IPS-NIHi11 (cell line): ENCODE measurements around the gene SIRPD.
A peak's percentile ranks its signal among the peaks of the same experiment; 100 is the strongest.
"Not testable (repeated sequence)": the region's sequence is repeated elsewhere in the genome, so short reads cannot be mapped to it uniquely, and the experiment has no call there.

ENCODE experiments used
- DNase-seq: peaks from one replicate; pipeline ENCODE4 v3.0.0; 2012; ENCODE audit warnings: mixed read lengths, low spot score

The SIRPD gene

DNA sequence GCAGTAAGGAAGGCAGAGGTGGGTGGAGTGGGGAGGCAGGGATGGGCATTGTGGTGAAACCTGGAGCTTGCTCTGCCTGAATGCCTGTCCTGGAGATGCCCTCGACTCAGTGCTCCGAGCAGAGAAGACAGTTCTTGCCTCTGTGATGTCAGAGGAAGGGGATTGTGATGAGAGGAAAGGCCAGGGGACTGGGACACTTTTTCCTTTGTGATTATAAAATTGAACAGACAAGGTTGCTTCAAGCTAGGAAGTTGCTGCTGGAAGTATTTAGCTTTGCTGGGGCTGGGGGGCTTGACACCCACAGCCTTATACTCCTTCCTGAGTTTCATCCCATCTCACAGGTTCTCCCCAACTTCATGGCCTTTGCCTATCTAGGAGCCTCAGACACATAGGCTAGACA is at the start of gene SIRPD:
Gene SIRPD (minus strand): TSS at position 101 of the 400 bp plus-strand sequence. CDS start 52 bp downstream, at position 49.
- no peak for DNase-seq

DNA sequence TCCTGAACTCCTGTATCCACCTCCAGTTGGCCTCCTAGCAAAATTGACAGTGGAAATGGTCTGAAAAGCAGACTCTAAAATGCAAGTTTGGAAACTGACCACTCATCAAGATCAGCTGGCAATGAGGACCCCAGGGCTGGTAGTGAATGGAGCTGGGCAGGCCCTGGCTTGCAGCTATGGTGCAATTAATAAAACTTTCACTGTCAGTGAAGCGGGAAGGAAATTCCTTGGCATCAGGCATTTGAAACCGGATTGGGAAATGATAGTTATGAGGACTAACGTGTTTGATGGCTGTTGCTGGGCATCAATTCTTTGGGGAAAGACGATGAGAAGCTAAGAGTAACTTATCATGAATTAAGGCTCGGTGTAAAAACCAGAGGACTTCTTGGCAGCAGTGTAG is 43.2 kb upstream of the SIRPD start:
- DNase-seq, result no peak

DNA sequence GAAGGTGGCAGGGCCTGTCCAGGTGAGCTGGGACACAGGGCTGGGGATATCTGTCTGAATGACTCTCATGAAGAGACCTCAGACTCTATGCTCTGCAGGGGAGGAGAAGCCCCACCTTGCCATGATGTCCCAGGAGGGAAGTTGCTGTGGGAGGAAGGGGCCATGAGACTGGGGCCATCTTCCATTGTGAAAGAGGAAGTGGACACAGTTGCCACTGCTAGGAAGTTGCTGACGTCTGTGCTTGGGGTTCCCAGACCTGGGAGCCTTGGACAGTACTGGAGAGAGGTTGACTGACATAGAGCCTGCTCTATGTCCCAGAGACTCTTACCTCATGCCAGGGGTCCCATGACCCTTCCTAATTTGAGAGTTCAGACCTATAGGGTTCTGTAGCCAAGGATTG is 37.8 kb upstream of the SIRPD start:
- DNase-seq, result no peak

DNA sequence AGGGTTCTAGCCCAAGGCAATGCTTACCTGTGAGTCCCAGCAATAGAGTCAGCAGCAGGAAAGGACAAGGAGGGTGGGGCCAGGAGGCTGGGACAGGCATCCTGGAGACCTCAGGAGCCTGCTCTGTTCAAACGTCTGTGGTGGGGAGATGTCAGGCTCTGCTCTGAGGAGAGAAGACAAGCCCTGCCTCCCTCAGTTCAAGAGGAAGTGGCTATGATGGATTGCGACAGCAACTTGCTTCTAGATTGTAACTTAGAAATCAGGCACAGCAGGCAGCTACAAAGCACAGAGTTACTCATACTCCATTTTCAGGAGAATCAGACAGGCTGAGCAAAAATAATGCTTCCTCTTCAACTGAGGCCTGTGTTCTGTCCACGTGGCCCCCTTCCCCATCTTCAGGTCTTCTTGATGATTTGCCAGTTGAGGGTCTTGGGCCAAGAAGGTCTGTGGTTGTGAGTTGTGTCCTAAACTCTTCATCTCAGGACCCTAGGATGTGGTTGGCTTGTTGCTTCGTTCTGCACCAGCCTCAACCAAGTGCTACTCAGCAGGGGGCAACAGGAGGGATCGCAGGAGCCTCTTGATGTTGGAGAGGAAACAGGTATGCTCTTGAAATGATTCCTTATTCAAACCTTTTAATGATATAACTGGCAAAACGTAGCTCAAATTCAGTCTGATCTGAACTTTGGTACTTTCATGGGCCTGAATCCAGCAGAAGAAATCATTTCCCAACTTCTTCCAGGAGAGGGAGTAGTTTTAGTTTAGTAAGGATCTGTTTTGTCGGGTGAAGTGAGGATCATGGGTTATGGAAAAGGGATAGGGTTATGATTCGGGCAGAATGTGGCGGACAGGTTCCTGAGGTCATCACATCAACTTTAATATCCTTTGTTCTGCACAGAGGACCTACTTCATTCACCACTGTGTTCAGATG is 31.3 kb upstream of the SIRPD start:
- no peak for DNase-seq

DNA sequence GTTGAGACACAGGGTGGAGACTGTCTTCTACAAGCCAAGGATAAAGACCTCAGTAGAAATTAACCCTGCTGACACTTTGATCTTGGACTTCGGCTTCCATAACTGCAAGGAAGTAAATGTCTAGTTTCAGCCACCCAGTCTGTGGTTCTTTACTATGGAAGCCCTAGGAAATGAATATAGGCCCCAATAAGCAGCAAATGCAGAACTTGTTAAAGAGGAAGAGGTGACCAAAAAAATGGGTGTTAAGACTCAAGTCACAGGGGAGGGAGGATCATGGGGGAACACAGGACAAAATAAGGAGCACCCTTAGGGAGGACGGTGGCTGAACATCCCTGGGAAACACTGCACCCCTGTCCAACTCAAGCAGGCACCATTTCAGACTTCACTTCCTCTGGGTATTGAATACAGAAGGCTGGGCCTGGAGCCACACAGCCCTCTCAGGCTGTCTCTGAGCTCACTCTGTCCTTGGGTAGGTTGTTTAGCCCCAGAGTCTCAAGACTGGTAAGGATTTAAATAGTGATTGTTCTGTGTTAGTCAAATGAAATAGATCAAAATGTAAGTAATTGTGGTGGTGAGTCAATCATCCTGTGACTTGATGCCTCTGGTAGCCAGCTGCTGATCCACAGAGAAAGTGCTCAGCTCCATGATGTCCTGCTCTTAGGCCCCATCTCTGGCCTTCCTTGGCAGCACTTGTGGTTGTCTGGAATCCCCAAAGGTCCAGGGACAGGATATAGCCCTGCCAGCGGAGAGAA is 30.5 kb upstream of the SIRPD start:
- DNase-seq, result no peak

DNA sequence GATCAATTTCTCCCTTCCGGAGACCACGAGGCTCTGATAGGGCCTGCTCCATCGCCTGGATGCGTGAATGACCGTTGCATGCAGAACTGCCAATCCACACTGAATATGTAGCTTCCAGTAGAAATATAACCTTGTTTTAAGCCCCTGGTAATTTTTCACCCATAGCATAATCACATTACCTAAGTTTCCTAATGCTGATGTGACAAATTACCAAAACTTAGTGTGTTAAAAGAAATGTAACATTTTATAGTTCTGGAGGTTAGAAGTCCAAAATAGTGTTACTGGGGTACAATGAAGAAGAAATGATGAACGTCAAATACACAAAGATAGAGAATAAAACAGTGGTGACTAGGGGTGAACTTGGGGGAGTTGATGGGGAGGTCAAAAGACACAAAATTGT is 22.0 kb upstream of the SIRPD start:
- DNase-seq, result no peak

DNA sequence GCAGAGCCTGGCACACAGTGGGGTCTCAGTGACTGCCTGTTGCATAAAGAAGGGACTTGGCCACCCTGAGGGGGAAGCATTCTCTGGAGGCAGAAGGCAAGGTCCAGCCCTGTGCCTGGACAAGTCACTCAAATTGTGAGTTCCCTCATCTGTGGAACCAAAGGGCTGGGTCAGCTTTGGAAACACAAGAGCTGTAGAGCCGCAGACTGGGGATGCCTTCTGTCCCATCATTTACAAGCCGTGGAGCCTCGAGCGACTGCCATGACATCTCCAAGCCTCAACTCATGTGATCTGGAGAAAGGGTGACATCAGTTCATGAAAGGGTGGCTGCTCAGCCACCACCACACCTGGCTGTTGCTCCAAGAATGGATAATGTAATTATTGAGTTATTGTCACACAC is 20.4 kb upstream of the SIRPD start:
- DNase-seq, result no peak

DNA sequence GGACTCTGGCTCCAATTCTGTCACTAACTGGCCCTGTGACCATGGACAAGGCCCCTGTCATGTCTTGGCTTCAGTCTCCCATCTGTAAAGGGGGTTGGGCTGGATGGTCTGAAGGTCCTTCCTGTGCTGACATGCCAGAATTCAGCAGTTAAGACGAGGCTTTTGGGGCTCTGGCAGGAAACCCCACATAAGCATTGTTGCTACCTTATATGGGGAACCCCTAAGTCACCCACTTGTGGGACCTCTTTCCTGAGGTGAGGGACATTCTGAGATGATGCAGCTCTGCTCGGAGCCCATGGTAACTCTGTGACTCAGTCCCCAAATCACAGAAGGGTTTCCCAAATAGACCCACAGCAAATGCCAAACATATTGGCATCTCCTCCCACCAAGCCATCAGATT is 19.8 kb upstream of the SIRPD start:
- DNase-seq, result not testable (repeated sequence)

DNA sequence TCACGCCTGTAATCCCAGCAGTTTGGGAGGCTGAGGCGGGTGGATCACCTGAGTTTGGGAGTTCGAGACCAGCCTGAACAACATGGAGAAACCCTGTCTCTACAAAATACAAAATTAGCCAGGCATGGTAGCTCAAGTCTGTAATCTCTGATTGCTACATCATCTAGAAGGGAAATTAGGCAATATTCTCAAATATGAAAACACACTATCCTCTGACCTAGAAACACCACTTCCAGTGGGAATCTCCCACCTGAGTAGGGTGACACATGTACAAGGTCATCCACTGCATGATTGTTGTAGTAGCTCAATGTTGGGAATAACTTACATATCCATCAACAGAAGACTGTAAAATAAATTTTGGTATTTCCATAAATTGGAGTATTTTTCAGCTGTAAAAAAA is 19.1 kb upstream of the SIRPD start:
- DNase-seq, result no peak

DNA sequence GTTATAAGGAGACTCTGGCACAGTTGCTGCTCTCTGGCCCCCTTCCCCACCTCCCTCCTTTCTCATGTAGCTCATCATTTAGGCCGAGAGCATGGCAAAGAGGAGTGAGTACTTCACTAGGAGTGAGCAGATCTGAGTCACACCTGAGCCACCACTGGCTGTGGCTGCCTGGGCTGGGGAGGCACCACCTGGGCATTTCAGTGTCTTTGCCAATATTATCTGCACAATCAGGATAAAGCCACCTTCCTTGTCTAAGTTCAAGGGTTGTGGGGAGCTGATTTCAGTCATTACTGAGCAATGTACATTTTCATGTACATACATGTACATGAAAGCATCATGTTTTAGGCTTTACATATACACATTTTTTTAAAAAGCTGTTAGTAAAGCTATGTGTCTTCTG is 18.5 kb upstream of the SIRPD start:
- DNase-seq, result not testable (repeated sequence)

DNA sequence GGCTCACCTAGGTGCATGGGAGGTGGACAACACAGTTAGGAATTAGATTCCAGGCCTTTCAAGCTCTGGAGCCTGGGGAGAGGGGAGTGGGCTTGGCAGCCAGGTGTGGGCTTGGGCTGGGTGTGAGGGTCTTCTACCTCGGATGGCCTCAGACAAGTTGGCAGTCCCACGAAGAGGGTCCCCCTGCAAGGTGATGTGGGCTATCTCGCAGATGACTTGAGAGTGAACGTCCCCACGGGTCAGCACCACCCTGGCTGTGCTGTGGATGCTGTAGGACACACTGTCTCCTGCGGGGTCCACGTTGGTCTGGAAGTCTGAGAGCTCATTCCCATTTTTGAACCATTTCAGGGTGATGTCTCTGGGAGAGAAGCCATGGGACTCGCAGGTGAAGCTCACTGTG is 14.1 kb upstream of the SIRPD start:
- not testable (repeated sequence) for DNase-seq

DNA sequence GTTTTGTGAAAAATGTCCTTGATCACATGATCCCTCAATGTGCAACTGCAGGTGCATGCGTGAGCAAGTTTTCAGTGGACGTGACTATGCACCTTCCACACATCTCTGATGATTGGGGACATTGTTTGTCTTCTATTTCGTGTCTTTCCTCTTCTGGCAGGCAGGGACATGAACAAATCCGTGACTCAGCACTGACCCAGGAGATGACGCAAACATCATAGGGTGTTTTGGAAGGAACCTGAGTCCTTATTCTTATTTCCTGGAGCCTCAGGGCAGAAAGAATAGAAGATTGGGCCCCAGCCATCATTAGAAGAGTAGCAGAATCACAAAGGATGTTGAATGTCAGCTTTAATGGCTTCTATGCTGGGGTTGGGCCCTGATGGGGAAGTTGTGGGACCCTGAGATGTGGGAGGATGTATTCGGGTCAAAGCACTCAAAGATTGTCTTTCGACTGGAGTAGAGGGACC is 11.9 kb upstream of the SIRPD start:
- no peak for DNase-seq

DNA sequence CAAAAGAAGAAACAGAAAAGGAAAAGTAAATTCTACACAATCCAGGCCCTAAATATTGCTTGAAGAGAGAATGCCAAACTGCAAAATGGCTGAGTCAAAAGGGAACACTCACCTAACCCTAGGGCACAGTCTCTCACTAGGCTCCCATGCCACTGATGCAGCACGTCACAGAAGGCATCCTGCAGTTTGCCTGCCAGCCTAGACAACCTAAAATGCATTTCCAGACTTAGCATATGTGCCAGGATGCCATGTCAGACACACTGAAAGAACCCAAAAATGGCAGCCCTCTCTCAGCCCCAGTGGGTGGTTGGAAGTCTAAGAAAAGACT is 10.6 kb upstream of the SIRPD start:
- DNase-seq, result no peak

DNA sequence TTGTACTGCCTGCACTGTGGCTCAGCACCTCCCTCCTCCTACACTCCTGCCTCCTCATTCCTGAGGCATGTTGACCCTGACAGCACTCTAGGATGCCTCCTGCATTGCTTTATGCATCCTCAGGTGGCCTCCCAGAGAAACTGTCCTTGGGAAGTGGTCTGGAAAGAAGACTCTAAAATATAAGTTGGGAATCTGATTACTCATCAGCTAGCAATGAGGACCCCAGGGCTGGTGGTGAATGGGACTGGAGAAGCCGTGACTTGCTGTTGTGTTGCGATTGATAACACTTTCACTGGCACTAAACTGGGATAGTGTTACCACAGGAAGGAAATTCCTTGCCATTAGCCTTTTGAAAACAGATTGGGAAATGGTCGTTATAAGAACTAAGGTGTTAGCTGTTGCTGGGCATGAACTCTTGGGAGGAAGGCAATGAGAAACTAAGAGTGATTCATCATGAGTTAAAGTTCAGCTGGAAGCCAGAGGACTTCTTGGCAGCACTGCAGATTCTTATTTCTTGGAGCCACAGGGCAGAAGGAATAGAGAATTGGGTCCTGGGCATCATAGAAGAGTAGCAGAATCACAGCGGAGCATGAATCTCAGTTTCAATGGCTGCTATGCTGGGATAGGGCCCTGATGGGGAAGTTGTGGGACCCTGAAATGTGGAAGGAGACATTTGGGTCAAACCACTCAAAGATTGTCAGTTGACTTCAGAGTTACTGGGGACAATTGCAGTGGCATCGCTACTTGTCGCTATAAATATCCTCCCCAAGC is 10.1 kb upstream of the SIRPD start:
- DNase-seq, result peak; percentile 31

DNA sequence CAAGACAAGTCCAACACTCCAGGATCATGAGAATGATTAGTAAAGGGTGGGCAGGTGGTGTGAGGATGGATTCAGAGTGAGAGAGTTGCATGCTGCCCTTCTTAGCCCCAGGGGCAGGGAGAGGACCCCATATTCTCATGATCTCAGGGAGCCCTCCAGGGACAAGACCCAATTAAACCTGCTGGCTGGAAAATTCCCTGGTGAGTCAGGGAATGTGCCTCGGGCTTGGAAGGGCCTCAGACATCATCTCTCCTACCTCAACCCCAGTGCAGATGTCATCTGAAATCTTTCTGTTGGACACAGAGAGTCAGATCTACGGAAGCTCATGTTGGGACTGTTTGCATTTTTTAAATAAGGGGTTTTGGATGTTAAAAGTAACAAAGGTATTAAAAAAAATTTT is 9.2 kb upstream of the SIRPD start:
- no peak for DNase-seq

DNA sequence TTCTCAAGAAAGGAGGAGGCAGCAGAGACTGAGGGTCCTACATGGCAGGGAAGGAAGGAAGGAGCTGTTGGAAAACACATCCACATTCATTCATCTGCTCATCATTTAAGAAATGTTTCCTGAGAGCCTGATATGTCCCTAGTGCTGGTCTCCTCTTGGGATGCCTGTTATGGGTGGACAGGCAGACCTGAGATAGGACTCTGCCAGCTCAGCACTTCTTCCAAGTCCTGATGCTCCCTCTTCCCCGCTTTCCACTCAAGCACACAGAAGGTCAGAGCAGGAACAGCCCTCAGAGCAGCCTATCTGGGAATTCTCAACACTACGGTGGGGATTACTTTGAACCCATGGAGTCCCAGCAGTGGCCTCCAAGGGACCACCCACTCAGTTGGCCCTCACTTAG is 8.0 kb upstream of the SIRPD start:
- DNase-seq, result no peak

DNA sequence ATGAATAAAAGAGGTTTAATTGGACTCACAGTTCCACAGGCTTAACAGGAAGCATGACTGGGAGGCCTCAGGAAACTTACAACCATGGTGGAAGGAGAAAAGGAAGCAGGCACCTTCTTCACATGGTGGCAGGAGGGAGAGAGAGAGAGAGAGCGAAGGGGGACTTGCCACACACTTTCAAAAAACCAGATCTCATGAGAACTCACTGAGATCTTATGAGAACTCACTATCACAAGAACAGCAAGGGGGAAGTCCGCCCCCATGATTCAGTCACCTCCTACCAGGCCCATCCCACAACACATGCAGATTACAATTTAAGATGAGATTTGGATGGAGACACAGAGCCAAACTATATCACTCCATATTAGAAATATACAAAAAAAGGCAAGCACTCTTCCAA is 6.1 kb upstream of the SIRPD start:
- DNase-seq, result no peak

DNA sequence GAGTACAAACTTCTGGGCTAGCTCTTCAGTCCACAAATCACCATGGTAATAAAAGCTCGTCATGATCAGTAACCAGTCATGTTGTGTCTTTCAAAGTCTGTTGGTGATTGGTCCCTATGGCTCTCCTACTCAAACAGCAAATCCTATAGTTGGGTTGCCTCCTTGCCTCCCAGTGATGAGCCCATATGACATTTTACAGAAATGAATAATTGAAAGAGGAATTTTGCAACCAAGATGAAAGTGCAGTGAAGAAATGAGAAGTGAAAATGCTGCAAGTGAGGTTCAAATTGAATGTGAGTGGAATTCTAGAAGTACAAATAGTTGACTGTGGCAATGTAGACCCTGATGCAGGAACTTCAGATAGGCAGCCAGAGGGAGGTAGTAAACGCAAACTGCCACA is 5.1 kb upstream of the SIRPD start:
- no peak for DNase-seq

DNA sequence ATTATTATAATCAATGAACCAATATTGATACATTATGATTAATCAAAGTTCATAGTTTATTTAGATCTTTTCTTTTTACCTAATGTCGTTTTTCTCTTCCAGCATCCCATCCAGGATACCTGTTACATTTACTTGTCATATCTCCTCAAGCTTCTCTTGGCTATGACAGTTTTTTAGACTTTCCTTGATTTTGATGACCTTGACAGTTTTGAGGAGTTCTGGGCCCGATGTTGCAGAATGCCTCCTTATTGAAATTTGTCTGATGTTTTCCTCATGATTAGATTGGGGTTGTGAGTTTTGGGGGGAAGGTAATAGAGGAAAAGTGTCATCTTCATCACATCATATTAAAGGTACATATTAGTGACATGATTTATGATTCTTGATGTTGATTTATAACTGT is 3.8 kb upstream of the SIRPD start:
- DNase-seq, result no peak

DNA sequence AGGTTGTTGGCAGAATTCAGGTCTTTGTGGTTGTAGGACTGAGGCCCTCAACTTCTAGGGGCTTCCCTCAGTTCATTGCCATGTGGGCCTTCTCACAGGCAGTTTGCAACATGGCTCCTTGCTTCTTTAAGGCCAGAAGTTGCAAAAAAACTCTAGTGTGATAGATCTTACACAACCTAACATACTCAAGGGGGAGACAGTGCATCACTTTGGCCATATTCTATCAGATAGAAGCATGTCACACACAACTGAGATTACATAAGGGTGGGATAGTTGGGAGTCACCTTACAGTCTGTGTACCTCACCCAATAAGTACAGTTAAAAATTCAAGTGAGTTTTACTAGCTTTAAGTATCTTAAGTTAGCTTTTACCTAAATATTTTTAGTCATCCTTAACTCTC is 1.6 kb downstream of the SIRPD start:
- DNase-seq, result no peak

DNA sequence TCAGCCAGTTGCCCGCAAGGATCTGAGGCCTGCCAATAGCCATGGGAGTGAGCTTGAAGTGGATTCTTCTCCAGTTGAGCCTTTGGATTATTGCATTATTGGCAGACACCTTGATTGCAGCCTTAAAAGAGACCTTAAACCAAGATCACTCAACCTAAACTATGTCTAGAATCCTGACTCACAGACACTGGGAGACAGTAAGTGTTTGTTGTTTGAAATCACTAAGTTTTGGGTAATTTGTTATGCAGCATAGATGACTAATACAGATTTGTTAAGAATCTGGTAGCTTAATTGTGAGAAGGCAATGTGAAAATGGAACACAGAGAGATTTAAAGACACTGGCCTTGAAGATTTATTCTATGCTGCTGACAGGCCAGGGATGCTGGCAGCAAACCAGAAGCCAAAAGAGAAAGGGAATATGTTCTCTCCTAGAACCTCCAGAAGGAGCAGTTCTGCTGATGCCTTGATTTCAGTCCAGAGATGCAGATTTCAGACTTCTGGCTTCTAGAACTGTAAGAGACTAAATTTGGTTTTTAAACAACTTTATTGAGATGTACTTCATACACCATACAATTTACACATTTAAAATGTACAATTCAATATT is 17.6 kb downstream of the SIRPD start:
- DNase-seq, result no peak

DNA sequence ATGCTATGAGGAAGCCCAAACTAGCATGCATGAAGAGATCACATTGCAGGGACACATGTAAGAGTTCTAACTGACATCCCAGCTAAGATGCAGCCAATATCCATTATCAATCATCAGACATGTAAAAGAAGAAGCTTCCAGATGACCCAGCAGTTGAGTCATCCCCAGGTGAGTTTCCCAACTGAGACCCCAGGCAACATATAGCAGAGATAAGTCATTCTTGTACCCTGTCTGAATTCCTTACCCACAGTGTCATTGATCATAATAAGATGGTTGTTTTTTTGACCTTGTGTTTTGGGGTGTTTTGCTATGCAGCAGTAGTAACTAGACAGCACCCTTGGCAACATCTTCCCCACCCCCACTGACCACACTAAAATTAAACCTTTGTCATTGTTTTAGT is 18.9 kb downstream of the SIRPD start:
- no peak for DNase-seq
